Neural progenitor cell (in vitro differentiated cells): Measurements from ENCODE around the gene NF1. TPM values are rescaled to one million over a fixed set of nuclear protein-coding genes. Genes with fewer than 3 reads are reported as not detected.

ENCODE experiments used
- DNase-seq: peaks from one replicate; pipeline ENCODE4 v3.0.0-alpha.2; 2016; ENCODE audit warnings: low spot score
- H2AFZ ChIP-seq: fragments of 200-600 bp; sonication (generic); replicated peaks from 2 replicates; pipeline ENCODE4 v1.6.1; 2016; ENCODE audit warnings: antibody characterized with exemption
- H3F3A ChIP-seq: fragments of 200-600 bp; sonication (generic); 2 replicates; pipeline ENCODE4 v1.6.1; 2016; ENCODE audit warnings: antibody characterized with exemption, low read depth
- H3K27ac ChIP-seq: fragments of 200-600 bp; sonication (generic); 2 replicates; pipeline ENCODE4 v1.5.1; 2016; ENCODE audit warnings: mild to moderate bottlenecking
- H3K27me3 ChIP-seq: fragments of 200-600 bp; sonication (generic); 2 replicates; pipeline ENCODE4 v1.6.1; 2016; ENCODE audit warnings: mild to moderate bottlenecking, moderate library complexity
- H3K36me3 ChIP-seq: fragments of 200-600 bp; sonication (generic); 2 replicates; pipeline ENCODE4 v1.5.1; 2016
- H3K4me1 ChIP-seq: fragments of 200-600 bp; sonication (generic); 2 replicates; pipeline ENCODE4 v1.6.1; 2016; ENCODE audit warnings: mixed run types
- H3K4me2 ChIP-seq: fragments of 200-600 bp; sonication (generic); 2 replicates; pipeline ENCODE4 v1.6.1; 2016
- H3K4me3 ChIP-seq: fragments of 200-600 bp; sonication (generic); 2 replicates; pipeline ENCODE4 v1.5.1; 2016
- H3K79me2 ChIP-seq: fragments of 200-600 bp; sonication (generic); 2 replicates; pipeline ENCODE4 v1.6.1; 2016; ENCODE audit warnings: low read depth
- H3K9ac ChIP-seq: fragments of 200-600 bp; sonication (generic); 2 replicates; pipeline ENCODE4 v1.6.1; 2016
- H3K9me3 ChIP-seq: fragments of 200-600 bp; sonication (generic); 2 replicates; pipeline ENCODE4 v1.5.1; 2016; ENCODE audit warnings: low read depth
- H4K20me1 ChIP-seq: fragments of 200-600 bp; sonication (generic); 2 replicates; pipeline ENCODE4 v1.6.1; 2016; ENCODE audit warnings: low read depth
- H3K27ac Mint-ChIP-seq: 3 replicates; pipeline ENCODE4 v1.8.0; 2021; ENCODE audit warnings: mixed read lengths
- H3K27me3 Mint-ChIP-seq: 2 replicates; pipeline ENCODE4 v1.8.0; 2022; ENCODE audit warnings: low read depth, mild to moderate bottlenecking, inconsistent platforms, moderate library complexity, mixed read lengths; ENCODE audit not compliant: insufficient read depth
- H3K36me3 Mint-ChIP-seq: 3 replicates; pipeline ENCODE4 v1.8.0; 2021; ENCODE audit warnings: mixed read lengths
- H3K4me1 Mint-ChIP-seq: 3 replicates; pipeline ENCODE4 v1.8.0; 2021; ENCODE audit warnings: mixed read lengths
- H3K4me3 Mint-ChIP-seq: 3 replicates; pipeline ENCODE4 v1.8.0; 2021; ENCODE audit warnings: mild to moderate bottlenecking, moderate library complexity, mixed read lengths
- H3K9me3 Mint-ChIP-seq: 3 replicates; pipeline ENCODE4 v1.8.0; 2020; ENCODE audit warnings: mixed read lengths
- CTCF ChIP-seq: fragments of 200-600 bp; sonication (generic); IDR thresholded peaks from 2 replicates; pipeline ENCODE4 v1.5.1; 2017; ENCODE audit warnings: antibody characterized with exemption, mild to moderate bottlenecking
- EZH2 ChIP-seq: fragments of 200-600 bp; sonication (generic); IDR thresholded peaks from 2 replicates; pipeline ENCODE4 v1.6.1; 2017; ENCODE audit warnings: antibody characterized with exemption, mild to moderate bottlenecking, moderate library complexity
- EZH2phosphoT487 ChIP-seq: fragments of 200-600 bp; sonication (generic); IDR thresholded peaks from 2 replicates; pipeline ENCODE4 v1.6.1; 2017; ENCODE audit warnings: antibody characterized with exemption
- total RNA-seq: library from RNA; depleted of rRNA; stranded (reverse); fragments of >200 nt; gene quantifications from 2 replicates; pipeline ENCODE4 v1.2.3, GENCODE V29; 2015; ENCODE audit warnings: low replicate concordance

The NF1 gene
- total RNA-seq, 1 donor from 2014 or later = 54.8 TPM

GRCh38 chr17:31371511-31372097 lies 276.8 kb downstream of the NF1 start:
- H3K27ac ChIP-seq = no peak overlapping the region
- H3K9ac ChIP-seq = no peak overlapping the region
- no peaks in the 10 kb centered on the region for H3K27me3 ChIP-seq
- Mint-ChIP-seq H3K4me3 (no peak overlapping the region), H3K27me3 (no peaks in the 10 kb centered on the region), H3K27ac (no peak overlapping the region), H3K9me3 (no peaks in the 10 kb centered on the region), H3K36me3 (peaks cover 2% of the 10 kb centered on the region), H3K4me1 (no peaks in the 10 kb centered on the region)
- peaks cover 8% of the 10 kb centered on the region for H3K36me3 ChIP-seq
- peaks cover 13% of the 10 kb centered on the region for H4K20me1 ChIP-seq
- no peaks in the 10 kb centered on the region for H3K9me3 ChIP-seq
- peaks cover 24% of the 10 kb centered on the region for H3F3A ChIP-seq
- DNase-seq = no peak
- TF ChIP-seq CTCF = no peak
- TF ChIP-seq EZH2 = no peak
- no peak for TF ChIP-seq EZH2phosphoT487
- no peak overlapping the region for H2AFZ ChIP-seq
- no peak overlapping the region for H3K4me3 ChIP-seq
- no peaks in the 10 kb centered on the region for H3K79me2 ChIP-seq
- peaks cover 6% of the 10 kb centered on the region for H3K4me1 ChIP-seq
- no peak overlapping the region for H3K4me2 ChIP-seq

- Histone ChIP-seq H3K36me3 (peaks cover 8% of the 10 kb centered on the region), H3K9me3 (no peaks in the 10 kb centered on the region), H3K27ac (no peak overlapping the region), H3K9ac (no peak overlapping the region), H3K4me2 (no peak overlapping the region), H2AFZ (no peak overlapping the region), H4K20me1 (peaks cover 7% of the 10 kb centered on the region), H3F3A (peaks cover 24% of the 10 kb centered on the region), H3K27me3 (no peaks in the 10 kb centered on the region), H3K79me2 (no peaks in the 10 kb centered on the region), H3K4me1 (peaks cover 2% of the 10 kb centered on the region), H3K4me3 (no peak overlapping the region)
- Mint-ChIP-seq H3K27me3 (no peaks in the 10 kb centered on the region), H3K36me3 (peaks cover 7% of the 10 kb centered on the region), H3K27ac (no peak overlapping the region), H3K9me3 (no peaks in the 10 kb centered on the region), H3K4me3 (no peak overlapping the region), H3K4me1 (peaks cover 6% of the 10 kb centered on the region)
- peak; percentile 36 for DNase-seq
- TF ChIP-seq CTCF (peak; percentile 58), EZH2 (no peak)
Observed at GRCh38 chr17:31373150-31374093, 278.6 kb downstream of the NF1 start.

- Histone ChIP-seq H3K9ac (no peak overlapping the region), H3K4me2 (no peak overlapping the region), H4K20me1 (peaks cover 2% of the 10 kb centered on the region), H3K36me3 (peaks cover 3% of the 10 kb centered on the region), H3K4me3 (no peak overlapping the region), H2AFZ (no peak overlapping the region), H3K27me3 (no peaks in the 10 kb centered on the region), H3F3A (peaks cover 20% of the 10 kb centered on the region), H3K79me2 (no peaks in the 10 kb centered on the region), H3K9me3 (no peaks in the 10 kb centered on the region), H3K4me1 (peaks cover 3% of the 10 kb centered on the region), H3K27ac (no peak overlapping the region)
- no peak overlapping the region for H3K4me3 Mint-ChIP-seq
- no peak for DNase-seq
- no peak overlapping the region for H3K27ac Mint-ChIP-seq
- peaks cover 10% of the 10 kb centered on the region for H3K4me1 Mint-ChIP-seq
- peaks cover 7% of the 10 kb centered on the region for H3K36me3 Mint-ChIP-seq
- no peaks in the 10 kb centered on the region for H3K27me3 Mint-ChIP-seq
- TF ChIP-seq EZH2phosphoT487 = no peak
- no peak for TF ChIP-seq EZH2
- TF ChIP-seq CTCF = no peak
- H3K9me3 Mint-ChIP-seq = no peaks in the 10 kb centered on the region
Observed at GRCh38 chr17:31374094-31374447, 279.3 kb downstream of the NF1 start.
